Measurements from ENCODE around the gene DNAL4.

DNA sequence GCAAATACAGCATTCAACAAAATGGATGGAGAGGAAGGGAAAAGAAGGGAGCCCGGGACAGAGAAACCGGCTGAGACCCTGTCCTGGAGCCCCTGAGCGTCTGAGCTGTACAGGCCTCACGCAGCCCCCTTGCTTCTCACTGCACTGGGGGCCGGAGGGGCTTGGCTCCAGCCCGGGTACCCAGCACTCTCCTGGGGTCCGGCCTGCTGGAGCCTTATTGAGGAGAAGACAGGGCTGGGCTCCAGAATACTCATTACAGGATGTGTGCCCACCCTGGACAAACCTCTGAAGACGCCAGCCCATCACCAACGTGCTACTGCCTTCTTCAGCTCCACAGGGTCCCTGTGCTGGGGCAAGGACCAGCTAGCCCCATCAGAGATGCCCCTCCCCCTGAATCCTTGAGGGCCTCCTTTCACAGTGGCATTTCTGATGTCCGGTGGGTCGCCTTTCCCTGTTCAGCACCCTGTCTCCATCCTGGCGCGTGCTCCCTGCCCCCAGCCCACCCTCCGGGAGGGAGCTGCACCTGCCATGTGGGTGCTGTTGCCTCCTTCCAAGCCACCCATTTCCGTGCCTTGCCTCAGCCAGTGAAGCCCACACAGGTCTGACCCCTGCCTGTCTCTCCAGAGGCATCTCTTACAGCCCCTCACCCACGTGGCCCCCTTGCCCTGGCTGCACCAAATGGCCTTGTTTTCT, 23.5 kb downstream of the DNAL4 start:
- TF ChIP-seq, protein P1, sequence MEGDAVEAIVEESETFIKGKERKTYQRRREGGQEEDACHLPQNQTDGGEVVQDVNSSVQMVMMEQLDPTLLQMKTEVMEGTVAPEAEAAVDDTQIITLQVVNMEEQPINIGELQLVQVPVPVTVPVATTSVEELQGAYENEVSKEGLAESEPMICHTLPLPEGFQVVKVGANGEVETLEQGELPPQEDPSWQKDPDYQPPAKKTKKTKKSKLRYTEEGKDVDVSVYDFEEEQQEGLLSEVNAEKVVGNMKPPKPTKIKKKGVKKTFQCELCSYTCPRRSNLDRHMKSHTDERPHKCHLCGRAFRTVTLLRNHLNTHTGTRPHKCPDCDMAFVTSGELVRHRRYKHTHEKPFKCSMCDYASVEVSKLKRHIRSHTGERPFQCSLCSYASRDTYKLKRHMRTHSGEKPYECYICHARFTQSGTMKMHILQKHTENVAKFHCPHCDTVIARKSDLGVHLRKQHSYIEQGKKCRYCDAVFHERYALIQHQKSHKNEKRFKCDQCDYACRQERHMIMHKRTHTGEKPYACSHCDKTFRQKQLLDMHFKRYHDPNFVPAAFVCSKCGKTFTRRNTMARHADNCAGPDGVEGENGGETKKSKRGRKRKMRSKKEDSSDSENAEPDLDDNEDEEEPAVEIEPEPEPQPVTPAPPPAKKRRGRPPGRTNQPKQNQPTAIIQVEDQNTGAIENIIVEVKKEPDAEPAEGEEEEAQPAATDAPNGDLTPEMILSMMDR (IDR thresholded peaks at IDR 0.05): no peak
- no peak for TF ChIP-seq EZH2 (IDR thresholded peaks at IDR 0.05; ENCODE audit: borderline replicate concordance, insufficient read depth, low read depth, low read length, poor library complexity, severe bottlenecking)

All from B cell (primary cell).